ENCODE measurements around the gene EML4. TPM values are rescaled to one million over a fixed set of nuclear protein-coding genes. Genes with fewer than 3 reads are reported as not detected.

EML4 gene
- total and polyA plus RNA-seq, 2 of the 13 experiments (the other 11 are each of a cell fraction or from before 2014, with no cell fraction given): 243 to 476 TPM

- TF ChIP-seq ZNF350 (CRISPR knock-in tag; IDR thresholded peaks at IDR 0.05; ENCODE audit: borderline replicate concordance, low read depth): peak; percentile 80; the same call in 1 of the 2 replicates
- no peak; the same call in 1 of the 2 replicates for TF ChIP-seq ZNF24 (IDR thresholded peaks at IDR 0.05)
- no peak for TF ChIP-seq SP140L (CRISPR knock-in tag; IDR thresholded peaks at IDR 0.05; ENCODE audit: borderline replicate concordance)
- TF ChIP-seq ZNF704 (CRISPR knock-in tag; IDR thresholded peaks at IDR 0.05; ENCODE audit: borderline replicate concordance): no peak
- TF ChIP-seq ZNF687 (CRISPR knock-in tag; IDR thresholded peaks at IDR 0.05): no peak; the same call in 1 of the 2 replicates
- no peak for TF ChIP-seq MXD3 (CRISPR knock-in tag; IDR thresholded peaks at IDR 0.05)
- TF ChIP-seq DDIT3 (CRISPR knock-in tag; IDR thresholded peaks at IDR 0.05): no peak
- peak; percentile 95 for TF ChIP-seq TBX2 (CRISPR knock-in tag; IDR thresholded peaks at IDR 0.05; ENCODE audit: borderline replicate concordance)
- TF ChIP-seq PTBP1 (IDR thresholded peaks at IDR 0.05; ENCODE audit: low read depth, low read length, poor library complexity, severe bottlenecking): no peak
- peak; percentile 86; the same call in 1 of the 2 replicates for TF ChIP-seq ZFP41 (CRISPR knock-in tag; IDR thresholded peaks at IDR 0.05; ENCODE audit: borderline replicate concordance)
- no peak for TF ChIP-seq ZBTB21 (CRISPR knock-in tag; IDR thresholded peaks at IDR 0.05)
- no peak for TF ChIP-seq TOE1 (CRISPR knock-in tag; IDR thresholded peaks at IDR 0.05)
- TF ChIP-seq GATAD1 (CRISPR knock-in tag; IDR thresholded peaks at IDR 0.05): peak; percentile 52; the same call in 1 of the 2 replicates
- TF ChIP-seq ZC3H4 (CRISPR knock-in tag; IDR thresholded peaks at IDR 0.05; ENCODE audit: borderline replicate concordance): 0 out of 2 replicates have a peak, but pooled peaks have one; percentile 63
- peak; percentile 90; the same call in 1 of the 2 replicates for TF ChIP-seq ZNF710 (CRISPR knock-in tag; IDR thresholded peaks at IDR 0.05; ENCODE audit: borderline replicate concordance)
- peak; percentile 48; the same call in 1 of the 2 replicates for TF ChIP-seq ZBTB26 (CRISPR knock-in tag; IDR thresholded peaks at IDR 0.05; ENCODE audit: borderline replicate concordance)
- no peak for TF ChIP-seq NFKB2 (CRISPR knock-in tag; IDR thresholded peaks at IDR 0.05; ENCODE audit: borderline replicate concordance)
- no peak for TF ChIP-seq KLF13 (CRISPR knock-in tag; IDR thresholded peaks at IDR 0.05)
Measured at GRCh38 chr2:42127425-42128424, 41.4 kb upstream of the EML4 start (continued).

Data from HepG2 (cell line).